Peyer's patch (tissue), 4 donors: Measurements from ENCODE around the gene SPG21.

ENCODE experiments used
- CTCF ChIP-seq, 6 experiments: fragments of 450-650 bp in 4 of 6; fragments of 200-600 bp in 2 of 6; sonication (generic) in 1 of 6; IDR thresholded peaks; one replicate each; pipeline ENCODE4 v1.5.1; 2017 to 2019; ENCODE audit warnings: antibody characterized with exemption in 6 of 6, mild to moderate bottlenecking in 3 of 6, moderate library complexity in 1 of 6
- POLR2A ChIP-seq, 2 donors: fragments of 450-650 bp; IDR thresholded peaks; one replicate each; pipeline ENCODE4 v1.5.1; 2017; ENCODE audit warnings: antibody characterized with exemption in 2 of 2, mild to moderate bottlenecking in 2 of 2, moderate library complexity in 2 of 2

DNA sequence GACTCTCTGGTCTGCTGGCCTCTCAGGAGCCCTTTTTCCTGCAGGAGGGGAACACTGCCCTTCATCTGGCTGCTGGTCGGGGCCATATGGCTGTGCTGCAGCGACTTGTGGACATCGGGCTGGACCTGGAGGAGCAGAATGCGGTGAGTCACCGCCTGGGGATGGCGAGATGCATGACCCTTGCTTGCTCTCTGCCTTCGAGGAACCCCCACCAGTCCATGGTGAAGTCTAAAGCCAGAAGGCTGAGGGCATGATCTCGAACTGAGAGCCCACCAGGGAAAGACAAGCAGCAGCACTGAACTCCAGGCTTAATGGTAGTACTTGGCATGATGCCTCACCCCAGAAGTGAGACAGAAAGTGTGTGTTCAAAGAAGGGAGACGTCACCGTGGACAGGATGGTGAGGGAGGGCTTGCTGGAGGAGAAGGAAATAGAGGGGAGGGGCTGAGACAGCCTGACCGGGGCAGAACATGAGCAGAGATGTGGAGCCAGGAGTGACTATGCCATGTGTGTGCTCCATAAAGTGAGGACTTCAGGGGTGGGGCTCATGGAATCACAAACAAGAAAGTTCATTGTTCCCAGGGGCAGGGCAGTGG, 58.8 kb downstream of the SPG21 start:
- no peak for TF ChIP-seq POLR2A (IDR thresholded peaks at IDR 0.05)
- no peak for TF ChIP-seq CTCF (IDR thresholded peaks at IDR 0.05)
